Bronchial epithelial cell (primary cell): Measurements from ENCODE around the gene ANKLE2. TPM values are rescaled to one million over a fixed set of nuclear protein-coding genes. Genes with fewer than 3 reads are reported as not detected.

ENCODE experiments used
- DNase-seq: peaks from one replicate; pipeline ENCODE4 v3.0.0-alpha.2; 2010; ENCODE audit warnings: low read depth
- FAIRE-seq: peaks from 2 replicates; lab custom pipeline; 2011; peaks lifted over from hg19 to GRCh38; lab: Jason Lieb, UNC
- H3K27me3 ChIP-seq: 2 replicates; pipeline ENCODE4 v1.5.1; 2011; ENCODE audit warnings: low read length; ENCODE audit not compliant: control insufficient read depth, insufficient read depth
- H3K36me3 ChIP-seq: 2 replicates; pipeline ENCODE4 v1.5.1; 2011; ENCODE audit warnings: low read length; ENCODE audit not compliant: control insufficient read depth, insufficient read depth
- H3K4me3 ChIP-seq: 2 replicates; pipeline ENCODE4 v1.5.1; 2011; ENCODE audit warnings: mild to moderate bottlenecking, low read depth, low read length, control low read depth
- CTCF ChIP-seq: IDR thresholded peaks from 2 replicates; pipeline ENCODE4 v1.5.1; 2011; ENCODE audit warnings: mild to moderate bottlenecking, moderate library complexity, low read length, control low read depth, inconsistent platforms; ENCODE audit not compliant: insufficient read depth, severe bottlenecking
- total RNA-seq: library from RNA; depleted of rRNA; stranded (reverse); fragments of >200 nt; gene quantifications from 2 replicates; pipeline ENCODE4 v1.2.1, GENCODE V29; 2014

Gene ANKLE2
- total RNA-seq, 1 donor from 2014 or later = 71.6 TPM

GRCh38 chr12:132736913-132737312 lies 24.7 kb downstream of the ANKLE2 start:
- Histone ChIP-seq H3K36me3 (peaks cover 39% of the 10 kb centered on the region), H3K27me3 (no peaks in the 10 kb centered on the region), H3K4me3 (no peak overlapping the region)
- no peak for DNase-seq
- TF ChIP-seq CTCF = no peak
- no peak for FAIRE-seq

GRCh38 chr12:132736378-132736777 lies 25.3 kb downstream of the ANKLE2 start:
- H3K27me3 ChIP-seq = no peaks in the 10 kb centered on the region
- no peak for FAIRE-seq
- no peak overlapping the region for H3K4me3 ChIP-seq
- DNase-seq = no peak
- TF ChIP-seq CTCF = no peak
- peaks cover 42% of the 10 kb centered on the region for H3K36me3 ChIP-seq

- no peak overlapping the region for H3K4me3 ChIP-seq
- DNase-seq (no peak), FAIRE-seq (no peak)
- no peak for TF ChIP-seq CTCF
- peaks cover 41% of the 10 kb centered on the region for H3K36me3 ChIP-seq
- no peaks in the 10 kb centered on the region for H3K27me3 ChIP-seq
Measured at GRCh38 chr12:132735496-132735895, 26.1 kb downstream of the ANKLE2 start.

- DNase-seq (no peak), FAIRE-seq (no peak)
- TF ChIP-seq CTCF = no peak
- Histone ChIP-seq H3K4me3 (no peak overlapping the region), H3K36me3 (peaks cover 35% of the 10 kb centered on the region), H3K27me3 (no peaks in the 10 kb centered on the region)
Measured at GRCh38 chr12:132734206-132734605, 27.4 kb downstream of the ANKLE2 start.

- TF ChIP-seq CTCF = no peak
- H3K4me3 ChIP-seq = no peak overlapping the region
- DNase-seq (no peak), FAIRE-seq (no peak)
- no peaks in the 10 kb centered on the region for H3K27me3 ChIP-seq
- H3K36me3 ChIP-seq = peaks cover 42% of the 10 kb centered on the region
Measured at GRCh38 chr12:132731574-132731973, 30.1 kb downstream of the ANKLE2 start.

GRCh38 chr12:132730353-132730752 lies 31.3 kb downstream of the ANKLE2 start:
- peaks cover 40% of the 10 kb centered on the region for H3K36me3 ChIP-seq
- no peaks in the 10 kb centered on the region for H3K27me3 ChIP-seq
- TF ChIP-seq CTCF = no peak
- DNase-seq (no peak), FAIRE-seq (no peak)
- H3K4me3 ChIP-seq = no peak overlapping the region
